Stomach smooth muscle (tissue), 2 donors: ENCODE measurements around the gene KNDC1.

Source experiments
- H3K27ac ChIP-seq: one replicate; pipeline ENCODE4 v1.7.0; 2013; ENCODE audit warnings: mild to moderate bottlenecking, low read length, inconsistent platforms
- H3K27me3 ChIP-seq, 2 donors: one replicate each; pipeline ENCODE4 v1.7.0; 2013; ENCODE audit warnings: low read length in 2 of 2; ENCODE audit not compliant: insufficient read depth in 2 of 2, control insufficient read depth in 1 of 2
- H3K36me3 ChIP-seq, 2 donors: one replicate each; pipeline ENCODE4 v1.7.0; 2013; ENCODE audit warnings: low read length in 2 of 2; ENCODE audit not compliant: control insufficient read depth in 2 of 2, insufficient read depth in 2 of 2
- H3K4me1 ChIP-seq: one replicate; pipeline ENCODE4 v1.7.0; 2013; ENCODE audit warnings: low read length; ENCODE audit not compliant: control insufficient read depth, insufficient read depth
- H3K4me3 ChIP-seq, 2 donors: one replicate each; pipeline ENCODE4 v1.7.0; 2013; ENCODE audit warnings: low read length in 2 of 2
- H3K9ac ChIP-seq, 2 donors: one replicate each; pipeline ENCODE4 v1.7.0; 2013; ENCODE audit warnings: low read length in 2 of 2, mild to moderate bottlenecking in 1 of 2
- H3K9me3 ChIP-seq, 2 donors: one replicate each; pipeline ENCODE4 v1.7.0; 2013; ENCODE audit warnings: low read length in 2 of 2; ENCODE audit not compliant: control insufficient read depth in 2 of 2
- donor health status: healthy.
- donor health status: Pancreatic carcinoma.

Gene KNDC1

GRCh38 chr10:133197786-133198185 lies 37.8 kb downstream of the KNDC1 start:
- no peak overlapping the region for H3K4me3 ChIP-seq
- no peaks in the 10 kb centered on the region for H3K36me3 ChIP-seq
- H3K9ac ChIP-seq, result no peak overlapping the region
- H3K4me1 ChIP-seq, result no peaks in the 10 kb centered on the region
- no peak overlapping the region for H3K27ac ChIP-seq
- H3K27me3 ChIP-seq, result no peaks in the 10 kb centered on the region
- H3K9me3 ChIP-seq, result peaks cover 3 to 8% of the 10 kb centered on the region in 2 donors

- H3K9me3 ChIP-seq, result peaks cover 3 to 7% of the 10 kb centered on the region in 2 donors
- no peaks in the 10 kb centered on the region for H3K27me3 ChIP-seq
- no peak overlapping the region for H3K4me3 ChIP-seq
- H3K9ac ChIP-seq, result no peak overlapping the region
- no peak overlapping the region for H3K27ac ChIP-seq
- H3K36me3 ChIP-seq, result no peaks in the 10 kb centered on the region
- H3K4me1 ChIP-seq, result no peaks in the 10 kb centered on the region
Measured at GRCh38 chr10:133198206-133198605, 38.2 kb downstream of the KNDC1 start.

- Histone ChIP-seq H3K4me1 (no peaks in the 10 kb centered on the region), H3K36me3 (no peaks in the 10 kb centered on the region), H3K9ac (no peak overlapping the region), H3K27ac (no peak overlapping the region), H3K4me3 (no peak overlapping the region), H3K27me3 (no peaks in the 10 kb centered on the region), H3K9me3 (peaks cover 1 to 3% of the 10 kb centered on the region in 2 donors)
Measured at GRCh38 chr10:133198621-133199487, 38.8 kb downstream of the KNDC1 start.

GRCh38 chr10:133199488-133199885 lies 39.5 kb downstream of the KNDC1 start:
- no peaks in the 10 kb centered on the region for H3K4me1 ChIP-seq
- H3K36me3 ChIP-seq, result no peaks in the 10 kb centered on the region
- H3K4me3 ChIP-seq, result no peak overlapping the region
- no peak overlapping the region for H3K9ac ChIP-seq
- peaks cover 0 to 3% of the 10 kb centered on the region in 2 donors for H3K9me3 ChIP-seq
- H3K27me3 ChIP-seq, result no peaks in the 10 kb centered on the region
- no peak overlapping the region for H3K27ac ChIP-seq

- H3K4me3 ChIP-seq, result no peak overlapping the region
- no peak overlapping the region for H3K27ac ChIP-seq
- H3K9ac ChIP-seq, result no peak overlapping the region
- H3K36me3 ChIP-seq, result no peaks in the 10 kb centered on the region
- no peaks in the 10 kb centered on the region for H3K4me1 ChIP-seq
- H3K27me3 ChIP-seq, result no peaks in the 10 kb centered on the region
- H3K9me3 ChIP-seq, result no peaks in the 10 kb centered on the region
Measured at GRCh38 chr10:133199992-133200611, 40.1 kb downstream of the KNDC1 start.

GRCh38 chr10:133200621-133201031 lies 40.6 kb downstream of the KNDC1 start:
- Histone ChIP-seq H3K9ac (no peak overlapping the region), H3K4me1 (no peaks in the 10 kb centered on the region), H3K27ac (no peak overlapping the region), H3K27me3 (no peaks in the 10 kb centered on the region), H3K4me3 (no peak overlapping the region), H3K9me3 (no peaks in the 10 kb centered on the region), H3K36me3 (no peaks in the 10 kb centered on the region)

GRCh38 chr10:133201151-133201947 lies 41.3 kb downstream of the KNDC1 start:
- no peak overlapping the region for H3K9ac ChIP-seq
- H3K27me3 ChIP-seq, result no peaks in the 10 kb centered on the region
- no peaks in the 10 kb centered on the region for H3K9me3 ChIP-seq
- H3K4me3 ChIP-seq, result no peak overlapping the region
- H3K27ac ChIP-seq, result no peak overlapping the region
- H3K36me3 ChIP-seq, result no peaks in the 10 kb centered on the region
- H3K4me1 ChIP-seq, result no peaks in the 10 kb centered on the region

- H3K4me1 ChIP-seq, result no peaks in the 10 kb centered on the region
- no peak overlapping the region for H3K27ac ChIP-seq
- no peak overlapping the region for H3K4me3 ChIP-seq
- H3K36me3 ChIP-seq, result no peaks in the 10 kb centered on the region
- no peaks in the 10 kb centered on the region for H3K27me3 ChIP-seq
- no peaks in the 10 kb centered on the region for H3K9me3 ChIP-seq
- no peak overlapping the region for H3K9ac ChIP-seq
Measured at GRCh38 chr10:133201948-133202725, 42.1 kb downstream of the KNDC1 start.

- H3K27ac ChIP-seq, result no peak overlapping the region
- no peaks in the 10 kb centered on the region for H3K36me3 ChIP-seq
- H3K27me3 ChIP-seq, result peaks cover 0 to 2% of the 10 kb centered on the region in 2 donors
- H3K4me3 ChIP-seq, result no peak overlapping the region
- no peaks in the 10 kb centered on the region for H3K9me3 ChIP-seq
- no peak overlapping the region for H3K9ac ChIP-seq
- H3K4me1 ChIP-seq, result no peaks in the 10 kb centered on the region
Measured at GRCh38 chr10:133202778-133203651, 43.0 kb downstream of the KNDC1 start.
